Right cardiac atrium (tissue), 5 donors: ENCODE results near the gene EMP1. TPM values are rescaled to one million over a fixed set of nuclear protein-coding genes. Genes with fewer than 3 reads are reported as not detected.

Experiments used
- ATAC-seq, 2 donors: fragments of 200-7000 bp; cut with Tn5 transposase; one replicate each; pipeline versions ENCODE4 v1.8.0 to v1.9.1; 2020; ENCODE audit warnings: moderate library complexity in 2 of 2, mild to moderate bottlenecking in 1 of 2
- DNase-seq, 3 donors: peaks; one replicate each; pipeline ENCODE4 v3.0.0-alpha.2; 2020
- H3K27ac ChIP-seq: one replicate; pipeline ENCODE4 v1.5.1; 2013; ENCODE audit warnings: mild to moderate bottlenecking, low read length, control low read depth, moderate library complexity
- H3K27me3 ChIP-seq: one replicate; pipeline ENCODE4 v1.6.1; 2013; ENCODE audit not compliant: control insufficient read depth, insufficient read depth
- H3K4me1 ChIP-seq: one replicate; pipeline ENCODE4 v1.6.1; 2013; ENCODE audit warnings: low read length; ENCODE audit not compliant: control insufficient read depth, insufficient read depth
- H3K4me3 ChIP-seq: one replicate; pipeline ENCODE4 v1.5.1; 2013; ENCODE audit warnings: low read length, control low read depth
- H3K9me3 ChIP-seq: one replicate; pipeline ENCODE4 v1.6.1; 2013; ENCODE audit warnings: low read length; ENCODE audit not compliant: control insufficient read depth
- WGBS: extraction: QIAGEN DNeasy Blood & Tissue Kit; methylation state at CpG from one replicate; pipeline ENCODE4 v1.1.7; 2013; 5-methylcytosine and 5-hydroxymethylcytosine counted together
- intact Hi-C, 4 donors: fragments of 100-400 bp; cut with DNase I; formaldehyde crosslinking; loops; one replicate each; pipeline versions ENCODE4 v1.11.0 to v1.14.0; 2022 to 2023
- polyA plus RNA-seq: library from polyadenylated mRNA; stranded (reverse); fragments of 200-250 nt; gene quantifications from one replicate; pipeline ENCODE4 v1.2.3, GENCODE V29; 2013
- total RNA-seq, 4 donors: library from RNA; stranded (reverse); fragmentation: NEBNext Ultra II Directional; extraction: Animal tissue kit (Norgen Biotek cat#: 25700); gene quantifications; one replicate each; pipeline ENCODE4 v1.2.1, GENCODE V29; 2021
- donor health status: healthy with polysubstance abuse.
- donor health status: DM: no; HTN: yes; CAD: no.
- donor health status: DM: no; HTN: no; CAD: no.
- donor health status: DM: no; HTN: yes; CAD: no; lungs with severe emphysema.
- donor health status: DM: yes; HTN: yes; CAD: no.

The EMP1 gene
- total and polyA plus RNA-seq, 5 donors = 33.8 to 401 (median 220) TPM

- Histone ChIP-seq H3K27ac (no peak overlapping the region), H3K9me3 (no peaks in the 10 kb centered on the region), H3K4me3 (no peak overlapping the region), H3K4me1 (peaks cover 10% of the 10 kb centered on the region), H3K27me3 (no peaks in the 10 kb centered on the region)
- 92% methylated on average over 1 of the region's 1 CpG for WGBS
- DNase-seq = no peak
- intact Hi-C loops = no loop called here
- no peak for ATAC-seq
These were observed 13.6 kb upstream of the EMP1 start for GRCh38 chr12:13182881-13183280.

DNA sequence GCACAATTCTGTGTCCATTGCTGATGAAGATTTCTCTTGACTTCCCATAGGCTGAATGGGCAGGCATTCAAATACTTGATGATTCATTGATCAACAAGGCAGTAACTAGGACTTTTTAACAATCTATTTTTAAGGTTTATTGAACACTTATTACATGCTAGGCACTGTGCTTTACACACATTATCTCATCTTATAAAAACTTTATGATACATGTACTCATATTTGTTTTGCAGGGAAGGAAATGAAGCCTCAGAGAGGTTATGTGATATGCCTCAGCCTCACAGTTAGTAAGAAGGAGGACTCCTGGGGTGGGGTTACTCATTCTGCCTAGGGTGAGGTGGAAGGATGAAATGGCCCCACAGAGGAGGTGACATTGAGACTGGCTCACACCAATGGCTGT lies 12.9 kb upstream of the EMP1 start:
- DNase-seq (no peak), ATAC-seq (no peak)
- Histone ChIP-seq H3K9me3 (no peaks in the 10 kb centered on the region), H3K27me3 (no peaks in the 10 kb centered on the region), H3K27ac (no peak overlapping the region), H3K4me3 (no peak overlapping the region), H3K4me1 (peaks cover 8% of the 10 kb centered on the region)
- intact Hi-C loops = no loop called here

DNA sequence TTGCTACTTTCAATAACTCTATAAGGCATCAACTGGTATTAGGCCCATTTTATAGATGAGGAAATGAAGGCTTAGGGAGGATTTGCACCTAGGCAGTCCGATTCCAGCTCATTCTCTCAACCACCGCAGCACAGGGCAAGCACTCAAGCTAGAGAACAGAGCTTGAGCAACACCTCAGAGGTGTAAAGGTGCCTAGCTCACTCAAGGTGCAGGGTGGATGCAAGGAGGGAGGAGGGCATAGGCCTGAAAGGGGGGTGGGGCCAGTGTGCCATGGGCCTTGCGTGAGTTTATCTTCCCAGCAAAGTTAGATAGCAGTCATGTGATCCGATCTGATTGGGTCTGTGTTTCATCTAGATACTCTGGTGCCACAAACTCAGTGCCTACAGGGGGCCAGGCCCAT lies 10.2 kb upstream of the EMP1 start:
- ATAC-seq (no peak), DNase-seq (no peak)
- Histone ChIP-seq H3K4me1 (peaks cover 2% of the 10 kb centered on the region), H3K9me3 (no peaks in the 10 kb centered on the region), H3K27ac (no peak overlapping the region), H3K27me3 (no peaks in the 10 kb centered on the region), H3K4me3 (no peak overlapping the region)
- intact Hi-C loops = no loop called here
- WGBS = 82% methylated on average over 4 of the region's 4 CpGs

DNA sequence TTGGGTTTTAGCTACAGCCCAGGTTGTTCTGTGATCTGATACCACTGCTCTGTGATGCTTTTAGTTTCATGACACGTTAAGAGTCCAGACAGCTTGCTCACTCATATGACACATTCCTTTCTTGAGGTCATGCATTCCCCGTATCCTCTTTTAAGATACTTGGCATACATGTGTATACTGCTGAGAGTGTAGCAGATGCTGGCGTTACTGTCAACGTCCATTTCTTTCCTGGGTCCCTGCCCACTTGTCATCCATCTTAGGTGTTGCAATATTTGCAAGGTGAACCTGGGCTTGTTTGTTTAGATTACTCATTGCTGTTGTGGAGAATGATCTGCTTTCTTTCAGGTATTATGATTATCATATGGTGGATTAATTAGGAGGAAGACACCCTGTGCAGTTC lies 9.1 kb upstream of the EMP1 start:
- ATAC-seq (peak; percentile 43 to 52), DNase-seq (no peak)
- intact Hi-C loops = no loop called here
- H3K9me3 ChIP-seq = no peaks in the 10 kb centered on the region
- peaks cover 2% of the 10 kb centered on the region for H3K4me1 ChIP-seq
- H3K27ac ChIP-seq = no peak overlapping the region
- WGBS = 67% methylated on average over 4 of the region's 4 CpGs
- no peaks in the 10 kb centered on the region for H3K27me3 ChIP-seq
- no peak overlapping the region for H3K4me3 ChIP-seq

GRCh38 chr12:13189264-13189663 lies 7.3 kb upstream of the EMP1 start:
- Histone ChIP-seq H3K27me3 (no peaks in the 10 kb centered on the region), H3K9me3 (no peaks in the 10 kb centered on the region), H3K4me3 (no peak overlapping the region), H3K4me1 (peaks cover 2% of the 10 kb centered on the region), H3K27ac (no peak overlapping the region)
- DNase-seq (peak in 2 of 3 donors; percentile 18 to 62), ATAC-seq (peak; percentile 60 to 72)
- intact Hi-C loops = no loop called here

- DNase-seq (no peak), ATAC-seq (no peak)
- no peaks in the 10 kb centered on the region for H3K9me3 ChIP-seq
- H3K4me1 ChIP-seq = peaks cover 2% of the 10 kb centered on the region
- H3K27ac ChIP-seq = no peak overlapping the region
- no peak overlapping the region for H3K4me3 ChIP-seq
- WGBS = 57% methylated on average over 3 of the region's 3 CpGs
- no peaks in the 10 kb centered on the region for H3K27me3 ChIP-seq
- intact Hi-C loops = no loop called here
These were observed 6.3 kb upstream of the EMP1 start for GRCh38 chr12:13190275-13190674.

GRCh38 chr12:13192719-13193118 lies 3.8 kb upstream of the EMP1 start:
- Histone ChIP-seq H3K27ac (no peak overlapping the region), H3K9me3 (no peaks in the 10 kb centered on the region), H3K4me3 (no peak overlapping the region), H3K4me1 (peaks cover 10% of the 10 kb centered on the region), H3K27me3 (no peaks in the 10 kb centered on the region)
- no peak for ATAC-seq
- DNase-seq = no peak
- intact Hi-C loops = no loop called here
- WGBS = 95% methylated on average over 8 of the region's 8 CpGs

DNA sequence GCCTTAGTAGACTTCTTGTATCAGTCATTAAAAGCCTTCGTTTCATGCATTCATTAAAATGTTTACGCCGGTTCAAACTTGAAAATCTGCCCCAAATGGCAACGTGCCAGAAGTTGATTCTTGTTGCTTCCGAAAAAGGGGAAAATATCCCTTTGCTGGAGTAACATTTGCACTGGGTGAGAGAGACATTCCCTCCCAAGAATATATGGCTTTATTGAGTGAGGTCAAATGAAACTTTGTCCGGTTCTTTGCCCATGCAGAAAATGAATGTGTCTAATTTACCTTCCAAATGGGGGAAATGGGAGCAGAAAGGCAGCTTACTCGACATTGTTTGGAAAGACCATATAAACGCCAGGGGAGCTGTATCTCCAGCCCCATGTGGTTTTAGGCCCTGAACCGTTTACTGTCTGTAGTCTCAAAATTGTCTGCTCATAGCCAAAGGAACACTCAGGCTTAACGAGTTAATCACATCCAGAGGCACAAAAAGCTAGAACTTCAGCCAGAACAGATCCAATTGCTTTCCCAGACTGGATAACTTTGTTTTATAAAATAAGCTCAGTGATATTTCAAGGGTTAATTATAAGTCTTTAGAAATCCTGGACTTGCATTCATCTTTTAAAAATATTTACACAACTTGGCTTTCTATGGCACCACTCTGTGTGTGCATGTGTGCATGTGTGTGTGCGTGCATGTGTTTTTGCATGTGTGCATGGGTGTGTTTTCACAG lies 2.9 kb upstream of the EMP1 start:
- peaks cover 10% of the 10 kb centered on the region for H3K4me1 ChIP-seq

DNA sequence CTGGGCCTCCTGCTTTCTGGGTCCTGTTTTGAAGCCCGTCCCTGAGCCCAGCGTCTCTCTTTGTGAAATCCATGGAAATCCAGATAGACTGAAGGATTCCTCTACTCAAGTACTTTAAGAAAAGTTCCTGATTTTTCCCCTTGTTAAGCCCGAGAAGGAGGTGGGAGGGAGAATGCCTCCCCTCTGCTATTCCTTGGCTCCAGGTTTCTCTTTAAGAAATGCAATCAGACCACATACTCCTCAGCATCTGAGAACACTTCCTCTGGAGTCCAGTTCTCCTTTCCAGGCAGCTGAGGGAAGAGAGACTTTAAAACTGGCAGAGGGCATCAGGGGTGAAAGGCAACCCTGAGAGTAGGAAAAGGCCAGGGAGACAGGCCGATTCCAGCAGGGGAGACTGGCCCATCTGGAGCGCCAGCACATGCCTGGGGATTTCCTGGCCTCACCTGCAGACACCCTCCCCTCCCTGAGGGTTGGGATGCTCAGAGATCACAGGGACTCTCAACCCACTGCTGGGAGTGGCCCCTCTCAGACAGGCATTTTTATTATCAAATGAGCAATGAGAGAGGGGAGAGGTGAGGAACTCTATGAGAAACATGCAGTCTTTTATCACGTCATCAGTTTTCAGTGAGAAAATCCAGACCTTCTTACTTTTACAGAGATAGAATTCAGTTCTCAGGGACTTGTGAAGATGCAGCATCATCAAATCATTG lies 2.0 kb upstream of the EMP1 start:
- ATAC-seq = no peak
- 57% methylated on average over 6 of the region's 6 CpGs for WGBS

More for the DNA sequence above, 2.9 kb upstream of the EMP1 start:
- H3K27ac ChIP-seq = no peak overlapping the region
- DNase-seq = no peak
- no peaks in the 10 kb centered on the region for H3K9me3 ChIP-seq
- H3K27me3 ChIP-seq = no peaks in the 10 kb centered on the region
- WGBS = 63% methylated on average over 11 of the region's 11 CpGs
- ATAC-seq = no peak
- no peak overlapping the region for H3K4me3 ChIP-seq
- intact Hi-C loops = no loop called here

GRCh38 chr12:13195250-13195649 lies 1.3 kb upstream of the EMP1 start:
- ATAC-seq (no peak), DNase-seq (no peak)
- peaks cover 12% of the 10 kb centered on the region for H3K4me1 ChIP-seq
- peak overlapping the region; percentile 99 for H3K27ac ChIP-seq
- no peaks in the 10 kb centered on the region for H3K9me3 ChIP-seq
- WGBS = 71% methylated on average over 4 of the region's 4 CpGs
- H3K4me3 ChIP-seq = no peak overlapping the region
- intact Hi-C loops = loop anchor here in 2 of 4 donors (5.0 kb wide), 3 partner anchors 43 to 93 kb away; partner anchors contain the start of gene GSG1 (in 1 of the 2)
- H3K27me3 ChIP-seq = no peaks in the 10 kb centered on the region

More for the DNA sequence above, 2.0 kb upstream of the EMP1 start:
- intact Hi-C loops = loop anchor here in 2 of 4 donors (5.0 kb wide), 3 partner anchors 42 to 92 kb away; partner anchors contain the start of gene GSG1 (in 1 of the 2)
- peaks cover 12% of the 10 kb centered on the region for H3K4me1 ChIP-seq
- peak in 1 of 3 donors; percentile 40 for DNase-seq
- H3K9me3 ChIP-seq = no peaks in the 10 kb centered on the region
- no peak overlapping the region for H3K4me3 ChIP-seq
- H3K27ac ChIP-seq = peak overlapping the region; percentile 34
- H3K27me3 ChIP-seq = no peaks in the 10 kb centered on the region

DNA sequence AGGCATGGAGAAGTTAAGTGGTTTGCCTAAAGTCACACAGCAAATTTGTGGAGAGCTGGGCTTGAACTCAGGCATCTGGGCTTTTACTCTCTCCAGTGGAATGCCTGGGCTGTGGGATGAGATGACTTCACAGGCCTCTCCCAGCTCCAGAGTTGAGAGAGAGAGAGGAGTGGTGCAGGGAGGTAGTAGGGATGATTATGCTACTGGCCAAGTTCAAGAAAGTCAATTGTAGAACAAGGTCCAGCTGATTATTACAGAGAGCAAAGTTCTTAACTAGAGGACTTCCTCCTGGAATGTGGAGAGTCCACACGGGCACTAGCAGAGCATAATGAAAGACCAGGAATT lies 769 bp upstream of the EMP1 start:
- DNase-seq (no peak), ATAC-seq (peak in 1 of 2 donors; percentile 23)
- Histone ChIP-seq H3K9me3 (no peaks in the 10 kb centered on the region), H3K4me3 (no peak overlapping the region), H3K27ac (peak overlapping the region; percentile 99), H3K4me1 (peaks cover 12% of the 10 kb centered on the region), H3K27me3 (no peaks in the 10 kb centered on the region)
- 6% methylated on average over 1 of the region's 1 CpG for WGBS
- intact Hi-C loops = loop anchor here in 2 of 4 donors (5.0 kb wide), 3 partner anchors 43 to 93 kb away; partner anchors contain the start of gene GSG1 (in 1 of the 2)
